ENCODE data around the gene DMRTA1. TPM values are rescaled to one million over a fixed set of nuclear protein-coding genes. Genes with fewer than 3 reads are reported as not detected.

DMRTA1 gene
- polyA plus RNA-seq, 3 donors, result not detected

- H3K27me3 Mint-ChIP-seq (ENCODE audit: low read depth in 3 of 3), result peaks cover 19 to 23% (median 20%) of the 10 kb centered on the region in 3 donors
- peaks cover 0 to 3% (median 0%) of the 10 kb centered on the region in 7 donors for H3K9me3 Mint-ChIP-seq
- peak; percentile 17 to 54 (median 34) for DNase-seq
- Histone ChIP-seq H3K9me3 (replicated peaks in 1 of 2; ENCODE audit: control insufficient read depth in 1 of 2, insufficient read depth in 1 of 2, low read length in 2 of 2) (peaks cover 0 to 6% of the 10 kb centered on the region in 2 donors), H4K20me1 (ENCODE audit: insufficient read depth, low read length) (no peaks in the 10 kb centered on the region), H3K4me3 (replicated peaks in 1 of 3; ENCODE audit: low read depth in 2 of 3, low read length in 3 of 3) (no peak overlapping the region), H3K27me3 (ENCODE audit: control insufficient read depth in 2 of 2, insufficient read depth in 2 of 2, low read length in 2 of 2) (peaks cover 24 to 29% of the 10 kb centered on the region in 2 donors), H3K4me2 (replicated peaks; ENCODE audit: extremely low read depth, low read length, poor library complexity, severe bottlenecking) (no peak overlapping the region), H3K9ac (ENCODE audit: insufficient read depth, low read length, poor library complexity, severe bottlenecking) (no peak overlapping the region), H3K27ac (ENCODE audit: low read depth in 1 of 2, low read length in 2 of 2) (no peak overlapping the region), H2AFZ (ENCODE audit: insufficient read depth, low read depth, low read length, poor library complexity, severe bottlenecking) (no peak overlapping the region), H3K4me1 (ENCODE audit: control insufficient read depth in 1 of 2, insufficient read depth in 2 of 2, low read length in 2 of 2) (peaks cover 0 to 3% of the 10 kb centered on the region in 2 donors), H3K36me3 (replicated peaks in 1 of 2; ENCODE audit: control insufficient read depth in 1 of 2, insufficient read depth in 2 of 2, low read length in 2 of 2) (no peaks in the 10 kb centered on the region), H3K79me2 (ENCODE audit: insufficient read depth, low read length) (no peaks in the 10 kb centered on the region)
- no peak overlapping the region for H3K4me3 Mint-ChIP-seq
- no peaks in the 10 kb centered on the region for H3K36me3 Mint-ChIP-seq
- intact Hi-C loops (cut with micrococcal nuclease), result loop anchor here (5.0 to 10.0 kb wide), 2 partner anchors 208 to 640 kb away; no protein-coding TSS in a partner anchor
- peaks cover 3% of the 10 kb centered on the region for H3K4me1 Mint-ChIP-seq
- H3K27ac Mint-ChIP-seq, result no peak overlapping the region
- TF ChIP-seq CTCF (IDR thresholded peaks at IDR 0.05), result peak; percentile 85
- WGBS (ENCODE audit: insufficient coverage), result no CpG with 5 or more reads among the region's 4 CpGs
These were observed 5.9 kb downstream of the DMRTA1 start for GRCh38 chr9:22452415-22453010.

- H3K4me3 Mint-ChIP-seq, result no peak overlapping the region
- no peaks in the 10 kb centered on the region for H3K9me3 Mint-ChIP-seq
- no peaks in the 10 kb centered on the region for H3K36me3 ChIP-seq (replicated peaks in 1 of 2; ENCODE audit: control insufficient read depth in 1 of 2, insufficient read depth in 2 of 2, low read length in 2 of 2)
- H3K36me3 Mint-ChIP-seq, result no peaks in the 10 kb centered on the region
- DNase-seq, result no peak
- no peak overlapping the region for H3K27ac Mint-ChIP-seq
- WGBS (ENCODE audit: insufficient coverage), result no CpG with 5 or more reads among the region's 1 CpG
- H3K4me2 ChIP-seq (replicated peaks; ENCODE audit: extremely low read depth, low read length, poor library complexity, severe bottlenecking), result no peak overlapping the region
- H3K4me1 ChIP-seq (ENCODE audit: control insufficient read depth in 1 of 2, insufficient read depth in 2 of 2, low read length in 2 of 2), result no peaks in the 10 kb centered on the region
- H3K27ac ChIP-seq (ENCODE audit: low read depth in 1 of 2, low read length in 2 of 2), result no peak overlapping the region
- peaks cover 5 to 8% (median 6%) of the 10 kb centered on the region in 3 donors for H3K27me3 Mint-ChIP-seq (ENCODE audit: low read depth in 3 of 3)
- no peaks in the 10 kb centered on the region for H3K9me3 ChIP-seq (replicated peaks in 1 of 2; ENCODE audit: control insufficient read depth in 1 of 2, insufficient read depth in 1 of 2, low read length in 2 of 2)
- TF ChIP-seq CTCF (IDR thresholded peaks at IDR 0.05), result no peak
- no peak overlapping the region for H3K9ac ChIP-seq (ENCODE audit: insufficient read depth, low read length, poor library complexity, severe bottlenecking)
- H3K4me3 ChIP-seq (replicated peaks in 1 of 3; ENCODE audit: low read depth in 2 of 3, low read length in 3 of 3), result no peak overlapping the region
- intact Hi-C loops (cut with micrococcal nuclease), result loop anchor here (5.0 to 10.0 kb wide), 2 partner anchors 209 to 642 kb away; no protein-coding TSS in a partner anchor
- H3K27me3 ChIP-seq (ENCODE audit: control insufficient read depth in 2 of 2, insufficient read depth in 2 of 2, low read length in 2 of 2), result peaks cover 10 to 14% of the 10 kb centered on the region in 2 donors
- H4K20me1 ChIP-seq (ENCODE audit: insufficient read depth, low read length), result no peaks in the 10 kb centered on the region
- no peak overlapping the region for H2AFZ ChIP-seq (ENCODE audit: insufficient read depth, low read depth, low read length, poor library complexity, severe bottlenecking)
- no peaks in the 10 kb centered on the region for H3K4me1 Mint-ChIP-seq
- no peaks in the 10 kb centered on the region for H3K79me2 ChIP-seq (ENCODE audit: insufficient read depth, low read length)
These were observed 7.4 kb downstream of the DMRTA1 start for GRCh38 chr9:22454016-22454415.
